Stimulated activated CD4-positive, alpha-beta T cell treated with anti-CD3 and anti-CD28 coated beads, Interleukin-2, amount 100 ng/mL, for 48 hours (primary cell): ENCODE data around the gene SOX9.

ENCODE experiments used
- DNase-seq, 2 donors: peaks; one replicate each; pipeline ENCODE4 v3.0.0-alpha.2; 2020

Gene SOX9

GRCh38 chr17:72163474-72163873, 42.7 kb downstream of the SOX9 start:
- no peak for DNase-seq

- no peak for DNase-seq
Measured at GRCh38 chr17:72164158-72164739, 43.4 kb downstream of the SOX9 start.

- DNase-seq, result no peak
Measured at GRCh38 chr17:72165192-72165866, 44.5 kb downstream of the SOX9 start.

- DNase-seq, result no peak
Measured at GRCh38 chr17:72165867-72166439, 45.1 kb downstream of the SOX9 start.

- no peak for DNase-seq
Measured at GRCh38 chr17:72167593-72167992, 46.8 kb downstream of the SOX9 start.

- no peak for DNase-seq
Measured at GRCh38 chr17:72169823-72170222, 49.0 kb downstream of the SOX9 start.

GRCh38 chr17:72171703-72172667, 51.2 kb downstream of the SOX9 start:
- no peak for DNase-seq

- no peak for DNase-seq
Measured at GRCh38 chr17:72173499-72174116, 52.8 kb downstream of the SOX9 start.

GRCh38 chr17:72175263-72175662, 54.4 kb downstream of the SOX9 start:
- no peak for DNase-seq
